Loucy (cell line): ENCODE results near the gene KRT80.

Experiments
- EZH2phosphoT487 ChIP-seq: fragments of 200-600 bp; IDR thresholded peaks from 2 replicates; pipeline ENCODE4 v1.6.1; 2018; ENCODE audit warnings: antibody characterized with exemption, mild to moderate bottlenecking, moderate library complexity, borderline replicate concordance
- TF ChIP-seq, protein P1 (sequence below): fragments of 200-600 bp; sonication (generic); conservative IDR thresholded peaks from 2 replicates; pipeline ENCODE4 v1.5.1; 2014; ENCODE audit warnings: mild to moderate bottlenecking, antibody characterized with exemption, low read length

DNA sequence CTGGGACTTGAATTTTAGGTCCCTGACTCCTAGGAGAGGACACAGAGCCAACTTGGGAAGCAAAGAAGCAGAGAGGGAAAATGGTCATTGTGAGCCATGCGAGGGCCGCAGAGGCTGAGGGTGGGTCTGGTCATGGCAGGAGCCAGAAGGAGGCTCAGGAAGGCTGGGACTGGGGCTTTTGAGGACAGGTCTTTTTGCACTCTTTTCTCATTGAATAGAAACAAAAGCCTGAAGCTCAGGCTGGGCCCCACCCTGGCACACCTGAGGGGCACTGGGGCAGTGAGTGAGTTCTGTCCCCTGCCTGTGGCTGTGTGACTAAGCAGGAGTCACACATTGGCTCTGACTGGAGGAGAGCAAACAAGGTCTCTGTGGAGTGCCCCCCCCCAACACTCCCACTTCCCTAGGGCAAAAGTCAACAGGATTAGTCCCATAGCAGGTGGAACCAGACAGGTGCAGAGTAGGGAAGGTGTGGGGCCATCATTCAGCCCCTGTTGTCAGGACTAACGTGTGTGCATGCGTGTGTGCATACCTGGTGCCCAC lies 44.1 kb upstream of the KRT80 start:
- TF ChIP-seq, protein P1, sequence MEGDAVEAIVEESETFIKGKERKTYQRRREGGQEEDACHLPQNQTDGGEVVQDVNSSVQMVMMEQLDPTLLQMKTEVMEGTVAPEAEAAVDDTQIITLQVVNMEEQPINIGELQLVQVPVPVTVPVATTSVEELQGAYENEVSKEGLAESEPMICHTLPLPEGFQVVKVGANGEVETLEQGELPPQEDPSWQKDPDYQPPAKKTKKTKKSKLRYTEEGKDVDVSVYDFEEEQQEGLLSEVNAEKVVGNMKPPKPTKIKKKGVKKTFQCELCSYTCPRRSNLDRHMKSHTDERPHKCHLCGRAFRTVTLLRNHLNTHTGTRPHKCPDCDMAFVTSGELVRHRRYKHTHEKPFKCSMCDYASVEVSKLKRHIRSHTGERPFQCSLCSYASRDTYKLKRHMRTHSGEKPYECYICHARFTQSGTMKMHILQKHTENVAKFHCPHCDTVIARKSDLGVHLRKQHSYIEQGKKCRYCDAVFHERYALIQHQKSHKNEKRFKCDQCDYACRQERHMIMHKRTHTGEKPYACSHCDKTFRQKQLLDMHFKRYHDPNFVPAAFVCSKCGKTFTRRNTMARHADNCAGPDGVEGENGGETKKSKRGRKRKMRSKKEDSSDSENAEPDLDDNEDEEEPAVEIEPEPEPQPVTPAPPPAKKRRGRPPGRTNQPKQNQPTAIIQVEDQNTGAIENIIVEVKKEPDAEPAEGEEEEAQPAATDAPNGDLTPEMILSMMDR = no peak
- no peak for TF ChIP-seq EZH2phosphoT487
